HG02943 (cell line): ENCODE measurements around the gene BTG4.

Experiments used
- ATAC-seq: cut with Tn5 transposase; IDR thresholded peaks from one replicate; pipeline ENCODE4 v1.9.1; 2021; ENCODE audit warnings: mild to moderate bottlenecking, low read depth, moderate library complexity; ENCODE audit not compliant: unreplicated experiment

BTG4 gene

GRCh38 chr11:111512296-111513239, at the start of gene BTG4:
TSS of gene BTG4 (minus strand) at chr11:111512386. CDS start at chr11:111498776, 13,610 bp downstream.
- ATAC-seq = no peak

DNA sequence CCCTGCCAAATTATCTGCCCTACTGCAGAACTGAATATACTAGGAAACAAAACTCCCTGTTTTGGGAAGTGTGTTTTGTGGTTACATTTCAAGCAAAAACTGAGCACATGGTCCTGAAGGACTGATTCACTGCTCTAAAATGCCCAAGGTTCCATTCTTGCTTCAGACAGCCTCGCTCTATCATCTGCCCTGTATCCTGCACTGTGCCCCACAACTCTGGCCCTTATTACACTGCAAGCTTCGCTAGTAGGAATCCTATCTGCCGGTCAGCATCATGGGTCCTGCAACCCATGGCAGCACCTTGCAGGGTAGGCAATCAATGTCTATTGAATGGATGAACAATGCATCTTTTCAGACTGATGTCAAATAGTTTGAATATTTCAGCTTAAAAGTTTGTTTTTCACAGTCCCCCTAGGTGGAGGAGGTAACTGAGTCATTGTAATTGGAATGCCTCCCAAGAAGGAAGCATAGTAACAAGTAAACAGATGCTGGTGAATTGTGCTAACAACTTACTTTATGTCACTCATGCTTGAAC, 49.7 kb upstream of the BTG4 start:
- ATAC-seq = no peak

DNA sequence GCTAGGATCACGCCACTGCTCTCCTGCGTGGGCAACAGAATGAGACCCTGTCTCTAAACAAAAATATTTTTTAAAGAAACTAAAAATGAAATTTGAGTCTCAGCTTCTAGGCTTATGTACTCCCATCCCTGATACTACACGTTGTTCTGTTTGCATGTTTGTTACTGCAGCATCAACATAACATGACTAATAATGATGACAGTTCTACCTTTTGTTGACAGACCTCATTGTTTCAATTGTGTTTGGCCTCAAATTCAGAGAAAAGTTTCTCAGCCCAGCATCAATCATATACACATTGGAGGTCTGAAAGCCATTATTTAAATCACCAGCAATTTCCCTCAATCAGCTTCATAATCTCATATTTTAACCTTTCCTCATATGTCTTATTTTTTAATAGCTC, 49.1 kb upstream of the BTG4 start:
- ATAC-seq = no peak

GRCh38 chr11:111560800-111561199, 48.6 kb upstream of the BTG4 start:
- no peak for ATAC-seq

GRCh38 chr11:111559800-111560464, 47.7 kb upstream of the BTG4 start:
- ATAC-seq = no peak

- no peak for ATAC-seq
Measured at GRCh38 chr11:111557425-111558111, 45.4 kb upstream of the BTG4 start.

- ATAC-seq = no peak
Measured at GRCh38 chr11:111555255-111555654, 43.1 kb upstream of the BTG4 start.

GRCh38 chr11:111554532-111554931, 42.3 kb upstream of the BTG4 start:
- no peak for ATAC-seq

DNA sequence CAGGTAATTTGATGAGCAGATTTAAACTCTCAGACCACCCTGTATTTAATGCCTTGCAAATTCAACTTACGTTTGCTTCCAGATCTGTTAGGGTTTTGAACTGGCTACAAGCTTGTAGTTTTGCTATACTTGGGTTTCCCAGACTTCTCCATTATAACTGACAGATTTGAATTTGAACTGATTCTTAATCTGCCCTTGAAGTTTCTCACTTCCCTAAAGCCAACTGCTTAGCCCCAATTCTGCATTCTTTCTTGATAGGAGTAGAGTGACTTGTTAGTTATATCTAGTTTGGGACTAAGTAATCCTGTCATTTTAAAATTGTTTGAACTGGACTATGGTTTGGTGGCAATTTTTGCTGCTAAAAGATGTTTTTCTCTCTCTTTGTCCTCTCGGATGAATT, 38.1 kb upstream of the BTG4 start:
- ATAC-seq = no peak

DNA sequence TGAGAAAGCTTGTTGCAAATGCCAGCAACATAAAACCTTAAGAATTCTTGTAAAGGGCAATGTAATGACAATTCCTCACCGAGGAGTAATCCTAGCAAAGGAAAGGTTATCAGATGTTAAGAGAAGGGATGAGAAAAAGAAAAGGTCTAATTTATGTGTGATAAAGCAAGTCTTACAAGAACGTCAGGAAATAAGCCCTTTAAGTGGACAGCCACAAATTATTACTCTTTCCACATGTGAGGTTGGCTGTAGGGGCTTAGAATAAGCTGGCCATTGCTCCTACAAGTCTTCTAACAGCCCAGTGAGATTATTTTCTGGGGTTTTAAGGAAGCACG, 37.6 kb upstream of the BTG4 start:
- no peak for ATAC-seq

DNA sequence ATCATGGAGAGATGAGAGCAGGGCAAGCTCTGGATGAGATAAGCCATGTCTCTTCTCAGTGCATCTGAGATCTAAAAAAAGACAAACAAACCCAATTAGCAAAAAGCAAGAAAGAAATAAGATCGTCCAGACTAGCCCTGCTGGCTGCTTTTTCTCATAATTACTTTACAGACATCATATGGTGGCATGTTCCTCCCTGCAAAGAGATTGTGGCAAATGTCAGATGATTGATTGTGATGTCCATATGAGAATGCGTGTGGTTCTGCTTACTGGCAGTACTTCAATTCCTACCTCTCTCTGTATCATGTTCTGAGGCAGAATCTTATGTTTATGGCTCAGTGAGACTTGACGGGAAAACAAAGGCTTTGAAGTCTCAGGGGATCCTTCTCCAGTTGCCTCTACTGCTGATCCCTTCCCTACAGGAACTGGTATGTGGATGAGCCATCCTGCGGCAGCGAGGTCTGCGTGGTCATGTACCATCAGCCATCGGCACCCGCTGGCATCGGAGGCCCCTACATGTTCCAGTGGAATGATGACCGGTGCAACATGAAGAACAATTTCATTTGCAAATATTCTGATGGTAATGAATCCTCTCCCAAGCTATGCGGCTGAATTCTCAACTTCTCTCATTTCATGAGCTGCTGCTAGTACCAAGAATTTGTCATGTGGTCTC, 37.1 kb upstream of the BTG4 start:
- ATAC-seq = no peak

GRCh38 chr11:111548525-111548924, 36.3 kb upstream of the BTG4 start:
- ATAC-seq = no peak

- no peak for ATAC-seq
Measured at GRCh38 chr11:111542606-111543275, 30.6 kb upstream of the BTG4 start.

DNA sequence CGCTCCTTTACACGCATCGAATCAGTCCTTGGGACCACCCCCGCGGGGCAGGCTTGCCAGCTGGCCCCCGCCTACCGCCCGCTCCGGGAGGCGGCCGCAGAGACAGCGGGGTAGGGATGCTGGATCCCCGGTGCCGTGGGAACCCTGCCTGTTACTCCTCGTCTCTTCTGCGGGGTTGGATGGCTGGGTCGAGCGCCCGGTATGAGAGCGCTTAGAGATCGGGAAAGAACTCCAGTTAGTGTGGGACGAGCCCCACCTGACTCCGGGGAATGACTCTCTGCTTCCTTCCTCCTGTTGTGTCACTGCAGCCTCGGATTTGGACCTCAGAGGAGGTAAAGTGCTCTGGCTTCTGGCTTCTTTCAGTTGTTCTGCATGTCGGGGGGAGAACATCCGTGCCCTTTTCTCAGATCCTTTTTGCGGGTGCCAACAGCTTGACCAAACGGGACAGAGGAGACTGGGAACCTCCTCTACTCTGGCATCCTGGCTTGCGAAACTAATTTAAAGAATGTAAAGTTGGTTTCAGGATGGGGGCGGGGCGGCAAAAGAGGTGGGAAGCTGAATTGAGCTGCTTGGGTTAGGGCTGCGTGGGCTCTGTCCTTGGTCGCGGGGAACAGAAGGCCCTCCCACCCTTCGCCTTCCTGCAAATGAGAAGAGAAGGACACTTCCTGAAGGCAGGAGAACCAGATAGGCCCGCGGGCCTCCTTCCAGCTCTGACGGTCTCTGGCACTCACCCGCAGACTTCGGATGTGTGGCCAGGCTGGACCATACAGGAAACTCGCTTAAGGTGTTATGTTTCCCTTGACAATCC, 29.3 kb upstream of the BTG4 start:
- ATAC-seq = no peak

- ATAC-seq = no peak
Measured at GRCh38 chr11:111540937-111541253, 28.7 kb upstream of the BTG4 start.

DNA sequence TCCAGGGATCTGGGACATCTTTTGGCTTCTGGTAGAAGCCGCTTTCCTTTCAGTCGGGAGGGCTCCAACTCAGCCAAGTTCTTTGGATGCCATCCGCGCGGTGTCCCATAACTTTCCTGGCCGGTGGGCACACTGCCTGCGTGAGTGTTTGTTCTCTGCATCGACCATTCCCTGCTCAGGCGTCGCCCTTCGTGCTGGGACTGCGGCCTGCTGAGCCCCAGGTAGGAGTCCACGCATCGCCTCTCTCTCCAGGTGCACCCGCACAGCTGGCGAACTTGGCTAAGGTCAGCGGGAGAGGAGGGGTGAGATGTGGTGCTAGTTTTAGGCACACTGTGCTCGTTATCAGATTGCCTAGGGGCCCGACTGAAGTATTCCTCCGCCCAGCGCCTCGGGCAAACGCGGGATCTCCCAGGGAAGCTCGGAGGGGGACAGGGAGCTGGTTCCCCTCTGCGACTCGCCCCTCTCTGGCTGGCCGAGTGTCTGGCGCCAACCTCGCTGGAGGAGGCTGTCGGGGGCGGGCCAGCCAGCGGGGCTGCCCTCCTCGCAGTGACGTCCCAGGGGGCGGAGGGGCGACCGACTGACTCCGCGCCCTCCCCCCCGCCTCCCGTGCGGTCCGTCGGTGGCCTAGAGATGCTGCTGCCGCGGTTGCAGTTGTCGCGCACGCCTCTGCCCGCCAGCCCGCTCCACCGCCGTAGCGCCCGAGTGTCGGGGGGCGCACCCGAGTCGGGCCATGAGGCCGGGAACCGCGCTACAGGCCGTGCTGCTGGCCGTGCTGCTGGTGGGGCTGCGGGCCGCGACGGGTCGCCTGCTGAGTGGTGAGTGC, 28.1 kb upstream of the BTG4 start, which contains the start of gene LAYN:
TSS of gene LAYN (plus strand) at position 607 of the 823 bp plus-strand sequence. CDS start at position 731, 124 bp downstream.
- no peak for ATAC-seq

- no peak for ATAC-seq
Measured at GRCh38 chr11:111539426-111540113, 27.4 kb upstream of the BTG4 start.
